Lung (tissue), 12 donors: ENCODE data around the gene NPC1. TPM values are rescaled to one million over a fixed set of nuclear protein-coding genes. Genes with fewer than 3 reads are reported as not detected.

ENCODE experiments used
- ATAC-seq: fragments of 200-7000 bp; cut with Tn5 transposase; one replicate; pipeline ENCODE4 v1.9.1; 2020; ENCODE audit warnings: moderate number of reproducible peaks; ENCODE audit not compliant: insufficient read depth, low FRiP score
- DNase-seq, 3 donors: peaks; one replicate each; pipeline ENCODE4 v3.0.0-alpha.2; 2013 to 2017
- H3K27ac ChIP-seq, 2 donors: one replicate each; pipeline ENCODE4 v1.5.1; 2013; ENCODE audit warnings: mild to moderate bottlenecking in 2 of 2, moderate library complexity in 2 of 2, control low read depth in 1 of 2, inconsistent platforms in 1 of 2, low read depth in 1 of 2, low read length in 1 of 2
- H3K27me3 ChIP-seq, 3 donors: one replicate each; pipeline ENCODE4 v1.5.1; 2013; ENCODE audit warnings: low read length in 2 of 3; ENCODE audit not compliant: control insufficient read depth in 3 of 3, insufficient read depth in 3 of 3
- H3K36me3 ChIP-seq, 4 donors: one replicate each; pipeline ENCODE4 v1.5.1; 2013; ENCODE audit warnings: low read length in 4 of 4, mild to moderate bottlenecking in 1 of 4, moderate library complexity in 1 of 4; ENCODE audit not compliant: control insufficient read depth in 4 of 4, insufficient read depth in 4 of 4
- H3K4me1 ChIP-seq, 5 donors: one replicate each; pipeline ENCODE4 v1.5.1; 2013; ENCODE audit warnings: low read length in 5 of 5, mild to moderate bottlenecking in 2 of 5, moderate library complexity in 1 of 5; ENCODE audit not compliant: control insufficient read depth in 5 of 5, insufficient read depth in 5 of 5
- H3K4me3 ChIP-seq: one replicate; pipeline ENCODE4 v1.5.1; 2013; ENCODE audit warnings: mild to moderate bottlenecking, control low read depth, moderate library complexity
- H3K9ac ChIP-seq, 2 donors: one replicate each; pipeline ENCODE4 v1.5.1; 2013; ENCODE audit warnings: low read length in 2 of 2, control low read depth in 1 of 2; ENCODE audit not compliant: insufficient read depth in 1 of 2
- H3K9me3 ChIP-seq, 4 donors: one replicate each; pipeline ENCODE4 v1.5.1; 2013; ENCODE audit warnings: low read length in 3 of 4, mild to moderate bottlenecking in 1 of 4, moderate library complexity in 1 of 4; ENCODE audit not compliant: control insufficient read depth in 4 of 4, insufficient read depth in 3 of 4
- CTCF ChIP-seq: IDR thresholded peaks from 2 replicates; pipeline ENCODE4 v1.5.1; 2012; ENCODE audit warnings: mild to moderate bottlenecking; ENCODE audit errors: control extremely low read depth, extremely low read depth
- WGBS, 2 donors: extraction: QIAGEN DNeasy Blood & Tissue Kit; methylation state at CpG; one replicate each; pipeline ENCODE4 v1.1.7; 2013; 5-methylcytosine and 5-hydroxymethylcytosine counted together
- polyA plus RNA-seq, 2 donors: library from polyadenylated mRNA; stranded (reverse); fragments of 200-250 nt; gene quantifications; one replicate each; pipeline ENCODE4 v1.2.1, GENCODE V29; 2013
- total RNA-seq, 2 donors: library from RNA; depleted of rRNA in 1 of 2; stranded (reverse); fragments of >200 nt in 1 of 2; gene quantifications; one replicate each; pipeline ENCODE4 v1.2.1, GENCODE V29; 2014 to 2021
- donor health status: control.
- donor health status: control.
- donor health status: Bipolar disorder and iron deficiency.
- donor health status: healthy.
- donor health status: DM: yes; HTN: yes; CAD: no.

NPC1 gene
- total and polyA plus RNA-seq, 4 donors, result 47.7 to 143 (median 73.0) TPM

GRCh38 chr18:23551978-23552377 is 34.3 kb downstream of the NPC1 start:
- Histone ChIP-seq H3K9ac (no peak overlapping the region), H3K4me3 (no peak overlapping the region), H3K27me3 (no peaks in the 10 kb centered on the region), H3K9me3 (peaks cover 0 to 3% (median 0%) of the 10 kb centered on the region in 4 donors), H3K36me3 (peaks cover 25 to 57% (median 44%) of the 10 kb centered on the region in 4 donors), H3K27ac (peak overlapping the region in 1 of 2 donors; percentile 46), H3K4me1 (peaks cover 0 to 8% (median 0%) of the 10 kb centered on the region in 5 donors)
- WGBS, 2 donors, result 26 to 95% methylated on average over 3 of the region's 3 CpGs
- ATAC-seq (no peak), DNase-seq (no peak)
- TF ChIP-seq CTCF, result no peak

GRCh38 chr18:23550898-23551297 is 35.4 kb downstream of the NPC1 start:
- DNase-seq, result peak in 1 of 3 donors; percentile 32
- no peak overlapping the region for H3K9ac ChIP-seq
- peak; percentile 13 for ATAC-seq
- peaks cover 0 to 8% (median 0%) of the 10 kb centered on the region in 5 donors for H3K4me1 ChIP-seq
- no peak overlapping the region for H3K27ac ChIP-seq
- no peak for TF ChIP-seq CTCF
- H3K9me3 ChIP-seq, result peaks cover 0 to 3% (median 0%) of the 10 kb centered on the region in 4 donors
- H3K27me3 ChIP-seq, result no peaks in the 10 kb centered on the region
- no peak overlapping the region for H3K4me3 ChIP-seq
- H3K36me3 ChIP-seq, result peaks cover 32 to 48% (median 41%) of the 10 kb centered on the region in 4 donors

- peaks cover 27 to 48% (median 35%) of the 10 kb centered on the region in 4 donors for H3K36me3 ChIP-seq
- no peak for DNase-seq
- no peak overlapping the region for H3K4me3 ChIP-seq
- peaks cover 0 to 4% (median 0%) of the 10 kb centered on the region in 5 donors for H3K4me1 ChIP-seq
- no peak for ATAC-seq
- no peak overlapping the region for H3K27ac ChIP-seq
- no peak overlapping the region for H3K9ac ChIP-seq
- 93 to 99% methylated on average over 3 of the region's 3 CpGs for WGBS, 2 donors
- no peak for TF ChIP-seq CTCF
- peaks cover 0 to 3% (median 0%) of the 10 kb centered on the region in 4 donors for H3K9me3 ChIP-seq
- no peaks in the 10 kb centered on the region for H3K27me3 ChIP-seq
Observed at GRCh38 chr18:23548719-23549118, 37.6 kb downstream of the NPC1 start.

GRCh38 chr18:23548275-23548674 is 38.0 kb downstream of the NPC1 start:
- Histone ChIP-seq H3K27me3 (no peaks in the 10 kb centered on the region), H3K9ac (no peak overlapping the region), H3K4me1 (peaks cover 0 to 3% (median 0%) of the 10 kb centered on the region in 5 donors), H3K36me3 (peaks cover 26 to 46% (median 36%) of the 10 kb centered on the region in 4 donors), H3K9me3 (peaks cover 0 to 3% (median 0%) of the 10 kb centered on the region in 4 donors), H3K27ac (no peak overlapping the region), H3K4me3 (no peak overlapping the region)
- TF ChIP-seq CTCF, result no peak
- DNase-seq (no peak), ATAC-seq (no peak)
- WGBS, 2 donors, result 84 to 85% methylated on average over 2 of the region's 2 CpGs
